HCT116 (cell line): ENCODE data around the gene EPHA3. TPM values are rescaled to one million over a fixed set of nuclear protein-coding genes. Genes with fewer than 3 reads are reported as not detected.

Experiments
- ATAC-seq: fragments of 200-7000 bp; cut with Tn5 transposase; 2 replicates; pipeline ENCODE4 v1.9.1; 2020; ENCODE audit warnings: mild to moderate bottlenecking, moderate library complexity
- BruUV-seq: library from RNA; stranded (reverse); fragments of 400-500 nt; replicated peaks from 2 replicates; lab custom pipeline; 2021; lab: Mats Ljungman, UMichigan
- CTCF ChIA-PET: fragments of 300-600 bp; sonication (Branson Sonifier 250); formaldehyde crosslinking; loops from one replicate; lab custom pipeline; 2021; ENCODE audit warnings: antibody characterized with exemption; lab: Charles Lee
- POLR2A ChIA-PET: fragments of 300-600, 350-600 bp; sonication (Branson Sonifier 250); formaldehyde crosslinking; loops from one replicate; lab custom pipeline; 2021; ENCODE audit warnings: antibody characterized with exemption; lab: Charles Lee
- RAD21 ChIA-PET, 2 experiments: fragments of 300-600 bp; sonication (Branson Sonifier 250); formaldehyde crosslinking; loops; one replicate each; lab custom pipeline; 2023; ENCODE audit warnings: low total read pairs in 2 of 2; ENCODE audit not compliant: uncharacterized antibody in 2 of 2, unreplicated experiment in 2 of 2, low non-redundant PET in 1 of 2; lab: Charles Lee
- DNase-seq: peaks from one replicate; pipeline ENCODE4 v3.0.0-alpha.2; 2010; ENCODE audit warnings: low read depth, low spot score
- H2AFZ ChIP-seq: fragments of 200-600 bp; shearing (Covaris generic), sonication (generic); 2 replicates; pipeline ENCODE4 v1.6.1; 2017; ENCODE audit warnings: low read depth, mixed run types, mixed read lengths, antibody characterized with exemption, low read length; ENCODE audit not compliant: poor library complexity, severe bottlenecking
- H3K27ac ChIP-seq: 2 replicates; pipeline ENCODE4 v1.5.1; 2012; ENCODE audit warnings: low read depth, low read length
- H3K27me3 ChIP-seq: fragments of 200-600 bp; sonication (generic); 2 replicates; pipeline ENCODE4 v1.6.1; 2016; ENCODE audit warnings: mixed run types, low read length, mixed read lengths; ENCODE audit not compliant: insufficient read depth
- H3K36me3 ChIP-seq, 2 experiments: fragments of 200-500 bp in 1 of 2; fragments of 200-600 bp in 1 of 2; sonication (Bioruptor generic) in 1 of 2; sonication (generic) in 1 of 2; 2 replicates each; pipeline versions ENCODE4 v1.5.1 to v1.6.1; 2014 to 2016; ENCODE audit warnings: low read length in 2 of 2, inconsistent platforms in 1 of 2, mixed read lengths in 1 of 2, mixed run types in 1 of 2; ENCODE audit not compliant: insufficient read depth in 2 of 2, control insufficient read depth in 1 of 2
- H3K4me1 ChIP-seq, 2 experiments: fragments of 200-600 bp in 1 of 2; sonication (generic) in 1 of 2; 2 replicates each; pipeline versions ENCODE4 v1.5.1 to v1.6.1; 2012 to 2017; ENCODE audit warnings: low read length in 2 of 2, inconsistent platforms in 1 of 2, mild to moderate bottlenecking in 1 of 2, mixed read lengths in 1 of 2, mixed run types in 1 of 2, moderate library complexity in 1 of 2; ENCODE audit not compliant: insufficient read depth in 2 of 2, control insufficient read depth in 1 of 2
- H3K4me2 ChIP-seq: fragments of 200-600 bp; sonication (generic); 2 replicates; pipeline ENCODE4 v1.6.1; 2017; ENCODE audit warnings: mixed run types, low read length, mixed read lengths
- H3K4me3 ChIP-seq, 2 experiments: fragments of 200-600 bp in 1 of 2; sonication (generic) in 1 of 2; replicated peaks in 1 of 2; 2 replicates each; pipeline ENCODE4 v1.5.1; 2011 to 2016; ENCODE audit warnings: low read length in 2 of 2, control low read depth in 1 of 2, low read depth in 1 of 2, mild to moderate bottlenecking in 1 of 2, mixed read lengths in 1 of 2, mixed run types in 1 of 2
- H3K79me2 ChIP-seq: fragments of 200-600 bp; sonication (generic); 2 replicates; pipeline ENCODE4 v1.6.1; 2017; ENCODE audit warnings: mild to moderate bottlenecking, mixed run types, low read length, moderate library complexity, mixed read lengths; ENCODE audit not compliant: insufficient read depth
- H3K9ac ChIP-seq: fragments of 200-600 bp; sonication (generic); 2 replicates; pipeline ENCODE4 v1.6.1; 2016; ENCODE audit warnings: low read length, mixed read lengths
- H3K9me2 ChIP-seq: fragments of 200-600 bp; sonication (generic), shearing (Covaris generic); 2 replicates; pipeline ENCODE4 v1.6.1; 2017; ENCODE audit warnings: mixed run types, mild to moderate bottlenecking, moderate library complexity; ENCODE audit not compliant: insufficient read depth
- H3K9me3 ChIP-seq, 2 experiments: fragments of 200-500 bp in 1 of 2; fragments of 200-600 bp in 1 of 2; sonication (Bioruptor generic) in 1 of 2; sonication (generic) in 1 of 2; 2 replicates each; pipeline ENCODE4 v1.6.1; 2014 to 2017; ENCODE audit warnings: low read length in 2 of 2, mixed read lengths in 2 of 2, inconsistent platforms in 1 of 2, low read depth in 1 of 2, mild to moderate bottlenecking in 1 of 2, mixed run types in 1 of 2, moderate library complexity in 1 of 2; ENCODE audit not compliant: control insufficient read depth in 1 of 2, insufficient read depth in 1 of 2
- H4K20me1 ChIP-seq: fragments of 200-600 bp; sonication (generic), shearing (Covaris generic); 2 replicates; pipeline ENCODE4 v1.6.1; 2017; ENCODE audit warnings: mixed run types, mild to moderate bottlenecking, moderate library complexity; ENCODE audit not compliant: insufficient read depth
- CBX3 ChIP-seq: IDR thresholded peaks from 2 replicates; pipeline ENCODE4 v1.6.1; 2012; ENCODE audit warnings: low read depth
- CEBPB ChIP-seq: IDR thresholded peaks from 2 replicates; pipeline ENCODE4 v1.6.1; 2012; ENCODE audit warnings: low read depth
- EGR1 ChIP-seq: IDR thresholded peaks from 2 replicates; pipeline ENCODE4 v1.6.1; 2012; ENCODE audit warnings: low read depth
- EZH2phosphoT487 ChIP-seq: fragments of 200-600 bp; IDR thresholded peaks from 2 replicates; pipeline ENCODE4 v1.6.1; 2018; ENCODE audit warnings: antibody characterized with exemption, borderline replicate concordance
- FOSL1 ChIP-seq: IDR thresholded peaks from 2 replicates; pipeline ENCODE4 v1.6.1; 2012; ENCODE audit warnings: low read depth
- JUND ChIP-seq: IDR thresholded peaks from 2 replicates; pipeline ENCODE4 v1.6.1; 2012
- MAX ChIP-seq: IDR thresholded peaks from 2 replicates; pipeline ENCODE4 v1.6.1; 2012
- POLR2A ChIP-seq: IDR thresholded peaks from 2 replicates; pipeline ENCODE4 v1.7.0; 2011; ENCODE audit warnings: borderline replicate concordance; ENCODE audit not compliant: insufficient read depth, insufficient read length; ENCODE audit errors: extremely low read depth
- POLR2AphosphoS5 ChIP-seq: IDR thresholded peaks from 2 replicates; pipeline ENCODE4 v1.6.1; 2011; ENCODE audit warnings: mild to moderate bottlenecking, low read depth, low read length, moderate library complexity
- RAD21 ChIP-seq: IDR thresholded peaks from 2 replicates; pipeline ENCODE4 v1.6.1; 2012; ENCODE audit warnings: low read depth, mild to moderate bottlenecking
- SIN3A ChIP-seq: IDR thresholded peaks from 2 replicates; pipeline ENCODE4 v1.6.1; 2012; ENCODE audit warnings: low read depth
- SP1 ChIP-seq: IDR thresholded peaks from 2 replicates; pipeline ENCODE4 v1.6.1; 2012; ENCODE audit warnings: low read depth
- SRF ChIP-seq: IDR thresholded peaks from 2 replicates; pipeline ENCODE4 v1.6.1; 2012; ENCODE audit warnings: low read depth
- YY1 ChIP-seq: IDR thresholded peaks from 2 replicates; pipeline ENCODE4 v1.6.1; 2011; ENCODE audit warnings: low read length, low read depth, moderate library complexity, mild to moderate bottlenecking; ENCODE audit not compliant: insufficient replicate concordance; ENCODE audit errors: extremely low read depth
- ZFX ChIP-seq: fragments of 450-650 bp; IDR thresholded peaks from 2 replicates; pipeline ENCODE4 v1.6.1; 2017
- ZNF274 ChIP-seq: fragments of 200-500 bp; sonication (Bioruptor generic); IDR thresholded peaks from 2 replicates; pipeline ENCODE4 v1.6.1; 2014; ENCODE audit warnings: mild to moderate bottlenecking, low read depth, low read length, inconsistent platforms
- intact Hi-C: fragments of 100-400 bp; cut with micrococcal nuclease; formaldehyde crosslinking; loops from 2 replicates; pipeline ENCODE4 v1.10.0; 2022
- total RNA-seq: library from RNA; stranded (reverse); gene quantifications from one replicate; pipeline ENCODE4 v1.2.1, GENCODE V29; 2021; ENCODE audit not compliant: unreplicated experiment
- TF ChIP-seq, protein P1 (sequence below): IDR thresholded peaks from 2 replicates; pipeline ENCODE4 v1.6.1; 2011; ENCODE audit warnings: mild to moderate bottlenecking, low read length, moderate library complexity; ENCODE audit not compliant: insufficient replicate concordance; ENCODE audit errors: extremely low read depth
- TF ChIP-seq, protein P2 (sequence below), 3 experiments: fragments of 200-600 bp in 1 of 3; sonication (generic) in 1 of 3; IDR thresholded peaks in 2 of 3; conservative IDR thresholded peaks in 1 of 3; 2 replicates each; pipeline ENCODE4 v1.5.1; 2012 to 2017; ENCODE audit warnings: low read depth in 2 of 3, low read length in 2 of 3, antibody characterized with exemption in 1 of 3, borderline replicate concordance in 1 of 3, control low read depth in 1 of 3, mild to moderate bottlenecking in 1 of 3, mixed read lengths in 1 of 3, mixed run types in 1 of 3, moderate library complexity in 1 of 3; ENCODE audit not compliant: insufficient read depth in 1 of 3

Gene EPHA3
- total RNA-seq, 1 experiment from 2014 or later: not detected

DNA sequence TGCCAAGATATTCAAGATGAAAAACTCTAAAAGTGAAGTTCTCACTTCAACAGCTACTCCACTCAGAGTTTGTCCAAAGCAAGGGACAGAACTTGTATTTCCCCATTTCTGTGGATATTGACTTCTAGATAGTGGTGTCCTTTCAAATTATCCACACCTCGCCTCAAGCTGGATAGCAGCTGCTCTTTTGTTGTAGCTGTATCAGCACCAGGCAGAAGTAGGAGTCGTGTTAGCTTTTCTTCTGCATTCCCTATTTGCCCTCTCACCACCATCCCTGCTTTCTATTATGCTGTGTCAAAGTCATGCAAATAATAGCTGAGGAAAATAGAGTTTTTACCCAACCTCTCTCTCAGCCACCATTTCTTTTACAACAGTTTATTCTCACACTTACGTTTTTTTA, 303.8 kb downstream of the EPHA3 start (continued):
- TF ChIP-seq, protein P1, sequence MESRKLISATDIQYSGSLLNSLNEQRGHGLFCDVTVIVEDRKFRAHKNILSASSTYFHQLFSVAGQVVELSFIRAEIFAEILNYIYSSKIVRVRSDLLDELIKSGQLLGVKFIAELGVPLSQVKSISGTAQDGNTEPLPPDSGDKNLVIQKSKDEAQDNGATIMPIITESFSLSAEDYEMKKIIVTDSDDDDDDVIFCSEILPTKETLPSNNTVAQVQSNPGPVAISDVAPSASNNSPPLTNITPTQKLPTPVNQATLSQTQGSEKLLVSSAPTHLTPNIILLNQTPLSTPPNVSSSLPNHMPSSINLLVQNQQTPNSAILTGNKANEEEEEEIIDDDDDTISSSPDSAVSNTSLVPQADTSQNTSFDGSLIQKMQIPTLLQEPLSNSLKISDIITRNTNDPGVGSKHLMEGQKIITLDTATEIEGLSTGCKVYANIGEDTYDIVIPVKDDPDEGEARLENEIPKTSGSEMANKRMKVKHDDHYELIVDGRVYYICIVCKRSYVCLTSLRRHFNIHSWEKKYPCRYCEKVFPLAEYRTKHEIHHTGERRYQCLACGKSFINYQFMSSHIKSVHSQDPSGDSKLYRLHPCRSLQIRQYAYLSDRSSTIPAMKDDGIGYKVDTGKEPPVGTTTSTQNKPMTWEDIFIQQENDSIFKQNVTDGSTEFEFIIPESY: no peak
- no peak for TF ChIP-seq POLR2A
- TF ChIP-seq SP1: no peak
- TF ChIP-seq, protein P2, sequence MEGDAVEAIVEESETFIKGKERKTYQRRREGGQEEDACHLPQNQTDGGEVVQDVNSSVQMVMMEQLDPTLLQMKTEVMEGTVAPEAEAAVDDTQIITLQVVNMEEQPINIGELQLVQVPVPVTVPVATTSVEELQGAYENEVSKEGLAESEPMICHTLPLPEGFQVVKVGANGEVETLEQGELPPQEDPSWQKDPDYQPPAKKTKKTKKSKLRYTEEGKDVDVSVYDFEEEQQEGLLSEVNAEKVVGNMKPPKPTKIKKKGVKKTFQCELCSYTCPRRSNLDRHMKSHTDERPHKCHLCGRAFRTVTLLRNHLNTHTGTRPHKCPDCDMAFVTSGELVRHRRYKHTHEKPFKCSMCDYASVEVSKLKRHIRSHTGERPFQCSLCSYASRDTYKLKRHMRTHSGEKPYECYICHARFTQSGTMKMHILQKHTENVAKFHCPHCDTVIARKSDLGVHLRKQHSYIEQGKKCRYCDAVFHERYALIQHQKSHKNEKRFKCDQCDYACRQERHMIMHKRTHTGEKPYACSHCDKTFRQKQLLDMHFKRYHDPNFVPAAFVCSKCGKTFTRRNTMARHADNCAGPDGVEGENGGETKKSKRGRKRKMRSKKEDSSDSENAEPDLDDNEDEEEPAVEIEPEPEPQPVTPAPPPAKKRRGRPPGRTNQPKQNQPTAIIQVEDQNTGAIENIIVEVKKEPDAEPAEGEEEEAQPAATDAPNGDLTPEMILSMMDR (IDR thresholded peaks at IDR 0.05 in 2 of 3, conservative IDR thresholded peaks at IDR 0.05 in 1 of 3; ENCODE audit: borderline replicate concordance in 1 of 3, insufficient read depth in 1 of 3, low read depth in 2 of 3, low read length in 2 of 3): no peak

DNA sequence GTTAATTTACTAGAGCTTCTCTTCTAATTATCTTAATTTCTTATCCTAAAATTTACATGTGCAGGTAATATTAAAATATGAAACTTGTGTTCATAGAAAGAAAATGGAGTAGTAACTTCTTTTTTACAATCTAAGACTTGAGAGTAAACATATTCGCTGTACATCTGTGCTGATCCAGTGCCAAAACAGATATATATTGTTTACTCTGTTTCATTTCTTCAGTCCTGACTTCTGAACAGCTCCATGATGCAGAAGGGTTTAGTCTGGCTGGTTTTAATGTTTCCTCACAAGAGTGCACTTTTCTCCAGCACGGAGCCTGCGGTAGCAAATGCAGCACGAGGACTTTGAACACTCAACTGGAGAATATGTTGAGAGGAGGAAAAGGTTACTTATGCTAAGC, 306.8 kb downstream of the EPHA3 start:
- Histone ChIP-seq H3K9me2 (no peaks in the 10 kb centered on the region), H2AFZ (no peak overlapping the region), H3K4me2 (no peak overlapping the region), H4K20me1 (no peaks in the 10 kb centered on the region), H3K79me2 (no peaks in the 10 kb centered on the region), H3K9me3 (peaks cover 0 to 16% of the 10 kb centered on the region in 2 experiments; a peak in 2 of 4 replicates), H3K36me3 (no peaks in the 10 kb centered on the region), H3K27me3 (no peaks in the 10 kb centered on the region), H3K9ac (no peak overlapping the region), H3K4me3 (no peak overlapping the region), H3K27ac (no peak overlapping the region), H3K4me1 (no peaks in the 10 kb centered on the region)
- BruUV-seq: no TSS peak
- POLR2A ChIA-PET: no interaction called here
- RAD21 ChIA-PET: no interaction called here
- CTCF ChIA-PET: no interaction called here
- no peak for ATAC-seq
- DNase-seq: no peak
- intact Hi-C loops: no loop called here
- no peak for TF ChIP-seq EZH2phosphoT487
- no peak for TF ChIP-seq YY1
- TF ChIP-seq POLR2AphosphoS5: no peak
- no peak for TF ChIP-seq ZFX
- TF ChIP-seq FOSL1: no peak
- TF ChIP-seq JUND: no peak
- TF ChIP-seq RAD21: no peak
- TF ChIP-seq CBX3: no peak
- TF ChIP-seq CEBPB: no peak
- no peak for TF ChIP-seq ZNF274
- no peak for TF ChIP-seq MAX
- TF ChIP-seq, protein P1: no peak
- TF ChIP-seq EGR1: no peak
- no peak for TF ChIP-seq SRF
- TF ChIP-seq, protein P2 (IDR thresholded peaks at IDR 0.05 in 2 of 3, conservative IDR thresholded peaks at IDR 0.05 in 1 of 3; ENCODE audit: borderline replicate concordance in 1 of 3, insufficient read depth in 1 of 3, low read depth in 2 of 3, low read length in 2 of 3): no peak
- no peak for TF ChIP-seq SIN3A
